Measurements from ENCODE around the gene AUH.
A peak's percentile ranks its signal among the peaks of the same experiment; 100 is the strongest.

Gene AUH, protein sequence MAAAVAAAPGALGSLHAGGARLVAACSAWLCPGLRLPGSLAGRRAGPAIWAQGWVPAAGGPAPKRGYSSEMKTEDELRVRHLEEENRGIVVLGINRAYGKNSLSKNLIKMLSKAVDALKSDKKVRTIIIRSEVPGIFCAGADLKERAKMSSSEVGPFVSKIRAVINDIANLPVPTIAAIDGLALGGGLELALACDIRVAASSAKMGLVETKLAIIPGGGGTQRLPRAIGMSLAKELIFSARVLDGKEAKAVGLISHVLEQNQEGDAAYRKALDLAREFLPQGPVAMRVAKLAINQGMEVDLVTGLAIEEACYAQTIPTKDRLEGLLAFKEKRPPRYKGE

GRCh38 chr9:91361291-91362050 lies at the start of gene AUH:
Gene AUH, minus strand, starts transcription at chr9:91361918. Its CDS starts 29 bp downstream, at chr9:91361889.
- TF ChIP-seq EZH2 (IDR thresholded peaks at IDR 0.05) (no peak), POLR2AphosphoS5 (IDR thresholded peaks at IDR 0.05; ENCODE audit: borderline replicate concordance, low read depth, low read length) (peak; percentile 65), FOXP2 (optimal IDR thresholded peaks at IDR 0.05; ENCODE audit: control extremely low read depth, extremely low read length, insufficient read depth) (no peak)
- no peaks in the 10 kb centered on the region for H3K9me3 ChIP-seq (ENCODE audit: low read depth, low read length)
- H3K36me3 ChIP-seq (ENCODE audit: insufficient read depth, low read length), result no peaks in the 10 kb centered on the region; the same call in 1 of the 2 replicates
- 0 out of 2 replicates have a peak within 1 kb of the TSS, but pooled peaks have one; percentile 40 for H3K27ac ChIP-seq
- peak within 1 kb of the TSS; percentile 80 for H3K4me3 ChIP-seq
- peak within 1 kb of the TSS; percentile 93 for H3K9ac ChIP-seq (ENCODE audit: insufficient read length)
- DNase-seq (ENCODE audit: low read depth, low spot score), result no peak

DNA sequence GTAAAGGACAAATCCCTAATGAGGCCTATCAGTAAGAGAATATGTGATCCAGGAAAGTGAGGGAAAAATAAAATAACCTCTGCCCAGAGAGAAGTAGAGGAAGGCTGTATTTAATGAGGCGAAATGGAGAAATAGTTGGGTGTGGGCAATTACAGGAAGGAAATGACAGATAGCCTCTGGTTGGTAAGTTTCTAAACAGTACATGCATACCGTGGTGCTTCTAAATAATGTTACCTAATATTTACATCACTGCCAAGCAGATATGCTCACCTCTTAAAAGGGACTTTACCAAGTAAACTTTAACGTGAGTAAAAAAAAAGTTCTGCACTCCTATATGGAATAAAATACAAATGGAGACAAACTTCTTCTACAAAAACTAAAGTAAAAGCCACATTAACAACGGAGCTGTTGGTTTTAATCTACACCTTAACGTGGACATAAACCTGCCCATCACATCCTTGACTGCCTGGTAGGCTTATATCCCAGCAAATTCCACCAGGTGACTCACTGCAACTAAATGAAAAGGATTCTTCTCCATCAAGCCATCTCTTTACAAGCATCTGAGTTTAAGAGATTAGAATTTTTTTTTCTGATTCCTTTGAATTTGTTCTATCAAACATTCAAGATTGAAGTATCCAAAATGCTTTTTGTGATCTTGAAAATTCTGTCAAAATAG lies 49.5 kb upstream of the AUH start:
- H3K9me3 ChIP-seq (ENCODE audit: low read depth, low read length), result no peaks in the 10 kb centered on the region
- no peak overlapping the region for H3K9ac ChIP-seq (ENCODE audit: insufficient read length)
- peaks cover 10% of the 10 kb centered on the region; the same call in 1 of the 2 replicates for H3K36me3 ChIP-seq (ENCODE audit: insufficient read depth, low read length)
- DNase-seq (ENCODE audit: low read depth, low spot score), result no peak
- TF ChIP-seq FOXP2 (optimal IDR thresholded peaks at IDR 0.05; ENCODE audit: control extremely low read depth, extremely low read length, insufficient read depth) (no peak), POLR2AphosphoS5 (IDR thresholded peaks at IDR 0.05; ENCODE audit: borderline replicate concordance, low read depth, low read length) (no peak)
- H3K27ac ChIP-seq, result no peak overlapping the region
- no peak overlapping the region for H3K4me3 ChIP-seq

- Histone ChIP-seq H3K9ac (ENCODE audit: insufficient read length) (no peak overlapping the region), H3K27ac (no peak overlapping the region), H3K9me3 (ENCODE audit: low read depth, low read length) (no peaks in the 10 kb centered on the region), H3K36me3 (ENCODE audit: insufficient read depth, low read length) (peaks cover 10% of the 10 kb centered on the region; the same call in 1 of the 2 replicates), H3K4me3 (no peak overlapping the region)
- TF ChIP-seq POLR2AphosphoS5 (IDR thresholded peaks at IDR 0.05; ENCODE audit: borderline replicate concordance, low read depth, low read length), result no peak
- DNase-seq (ENCODE audit: low read depth, low spot score), result no peak
These were observed 48.4 kb upstream of the AUH start for GRCh38 chr9:91410161-91410560.

GRCh38 chr9:91408475-91408874 lies 46.8 kb upstream of the AUH start:
- H3K9ac ChIP-seq (ENCODE audit: insufficient read length), result no peak overlapping the region
- H3K27ac ChIP-seq, result no peak overlapping the region
- no peaks in the 10 kb centered on the region for H3K9me3 ChIP-seq (ENCODE audit: low read depth, low read length)
- no peak overlapping the region for H3K4me3 ChIP-seq
- H3K36me3 ChIP-seq (ENCODE audit: insufficient read depth, low read length), result peaks cover 10% of the 10 kb centered on the region; the same call in 1 of the 2 replicates
- no peak for TF ChIP-seq EZH2 (IDR thresholded peaks at IDR 0.05)
- TF ChIP-seq POLR2AphosphoS5 (IDR thresholded peaks at IDR 0.05; ENCODE audit: borderline replicate concordance, low read depth, low read length), result no peak
- TF ChIP-seq FOXP2 (optimal IDR thresholded peaks at IDR 0.05; ENCODE audit: control extremely low read depth, extremely low read length, insufficient read depth), result no peak
- DNase-seq (ENCODE audit: low read depth, low spot score), result no peak

GRCh38 chr9:91407580-91408318 lies 46.0 kb upstream of the AUH start:
- Histone ChIP-seq H3K4me3 (no peak overlapping the region), H3K9ac (ENCODE audit: insufficient read length) (no peak overlapping the region), H3K36me3 (ENCODE audit: insufficient read depth, low read length) (peaks cover 10% of the 10 kb centered on the region; the same call in 1 of the 2 replicates), H3K27ac (no peak overlapping the region), H3K9me3 (ENCODE audit: low read depth, low read length) (no peaks in the 10 kb centered on the region)
- DNase-seq (ENCODE audit: low read depth, low spot score), result no peak
- TF ChIP-seq POLR2AphosphoS5 (IDR thresholded peaks at IDR 0.05; ENCODE audit: borderline replicate concordance, low read depth, low read length) (no peak), EZH2 (IDR thresholded peaks at IDR 0.05) (no peak), FOXP2 (optimal IDR thresholded peaks at IDR 0.05; ENCODE audit: control extremely low read depth, extremely low read length, insufficient read depth) (no peak)

- Histone ChIP-seq H3K9ac (ENCODE audit: insufficient read length) (no peak overlapping the region), H3K36me3 (ENCODE audit: insufficient read depth, low read length) (peaks cover 10% of the 10 kb centered on the region; the same call in 1 of the 2 replicates), H3K4me3 (no peak overlapping the region), H3K9me3 (ENCODE audit: low read depth, low read length) (no peaks in the 10 kb centered on the region), H3K27ac (no peak overlapping the region)
- no peak for DNase-seq (ENCODE audit: low read depth, low spot score)
- TF ChIP-seq POLR2AphosphoS5 (IDR thresholded peaks at IDR 0.05; ENCODE audit: borderline replicate concordance, low read depth, low read length) (no peak), EZH2 (IDR thresholded peaks at IDR 0.05) (no peak), FOXP2 (optimal IDR thresholded peaks at IDR 0.05; ENCODE audit: control extremely low read depth, extremely low read length, insufficient read depth) (no peak)
These were observed 43.8 kb upstream of the AUH start for GRCh38 chr9:91405343-91406077.
